Measurements from ENCODE around the gene SMAD1. TPM values are rescaled to one million over a fixed set of nuclear protein-coding genes. Genes with fewer than 3 reads are reported as not detected.
"Not testable (repeated sequence)": the region's sequence is repeated elsewhere in the genome, so short reads cannot be mapped to it uniquely, and the experiment has no call there.

SMAD1 gene
- total RNA-seq, 1 donor from 2014 or later: 15.3 TPM

- no peak for DNase-seq (ENCODE audit: low spot score)
- no peak for ATAC-seq
Observed at GRCh38 chr4:145554691-145555090, 73.0 kb downstream of the SMAD1 start.

GRCh38 chr4:145557720-145558119 is 76.1 kb downstream of the SMAD1 start:
- ATAC-seq: peak; percentile 99
- DNase-seq (ENCODE audit: low spot score): peak; percentile 56

- ATAC-seq: no peak
- DNase-seq (ENCODE audit: low spot score): no peak
Observed at GRCh38 chr4:145563293-145563985, 81.8 kb downstream of the SMAD1 start.

- ATAC-seq: no peak
- no peak for DNase-seq (ENCODE audit: low spot score)
Observed at GRCh38 chr4:145564540-145564939, 82.9 kb downstream of the SMAD1 start.

- DNase-seq (ENCODE audit: low spot score): no peak
- ATAC-seq: no peak
Observed at GRCh38 chr4:145565328-145565727, 83.7 kb downstream of the SMAD1 start.

- no peak for DNase-seq (ENCODE audit: low spot score)
- ATAC-seq: peak; percentile 20
Observed at GRCh38 chr4:145566086-145566708, 84.5 kb downstream of the SMAD1 start.

DNA sequence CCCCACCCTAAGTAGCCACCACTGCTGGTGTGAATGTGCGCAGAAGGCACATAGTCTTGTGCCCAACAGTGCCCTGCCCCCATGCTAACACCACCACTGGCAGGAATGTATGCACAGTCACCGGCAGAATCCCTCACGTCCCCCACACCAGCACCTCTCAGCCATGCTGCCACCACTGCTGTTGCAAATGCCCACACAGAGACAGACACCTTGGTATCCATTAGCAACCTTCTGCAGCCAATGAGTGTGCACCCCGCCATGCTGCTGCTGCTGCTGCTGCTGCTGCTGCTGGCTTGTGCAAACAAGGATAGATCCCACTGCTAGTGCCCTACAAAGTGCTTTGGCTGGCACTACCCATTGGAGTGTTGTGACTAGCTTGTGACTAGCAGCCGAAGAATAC is 85.1 kb downstream of the SMAD1 start:
- ATAC-seq (no peak), DNase-seq (ENCODE audit: low spot score) (no peak)

- ATAC-seq (no peak), DNase-seq (ENCODE audit: low spot score) (no peak)
Observed at GRCh38 chr4:145567516-145567915, 85.9 kb downstream of the SMAD1 start.

GRCh38 chr4:145574546-145574945 is 92.9 kb downstream of the SMAD1 start:
- not testable (repeated sequence) for ATAC-seq; DNase-seq (ENCODE audit: low spot score)

- DNase-seq (ENCODE audit: low spot score) (no peak), ATAC-seq (peak; percentile 22)
Observed at GRCh38 chr4:145580906-145581305, 99.3 kb downstream of the SMAD1 start.

DNA sequence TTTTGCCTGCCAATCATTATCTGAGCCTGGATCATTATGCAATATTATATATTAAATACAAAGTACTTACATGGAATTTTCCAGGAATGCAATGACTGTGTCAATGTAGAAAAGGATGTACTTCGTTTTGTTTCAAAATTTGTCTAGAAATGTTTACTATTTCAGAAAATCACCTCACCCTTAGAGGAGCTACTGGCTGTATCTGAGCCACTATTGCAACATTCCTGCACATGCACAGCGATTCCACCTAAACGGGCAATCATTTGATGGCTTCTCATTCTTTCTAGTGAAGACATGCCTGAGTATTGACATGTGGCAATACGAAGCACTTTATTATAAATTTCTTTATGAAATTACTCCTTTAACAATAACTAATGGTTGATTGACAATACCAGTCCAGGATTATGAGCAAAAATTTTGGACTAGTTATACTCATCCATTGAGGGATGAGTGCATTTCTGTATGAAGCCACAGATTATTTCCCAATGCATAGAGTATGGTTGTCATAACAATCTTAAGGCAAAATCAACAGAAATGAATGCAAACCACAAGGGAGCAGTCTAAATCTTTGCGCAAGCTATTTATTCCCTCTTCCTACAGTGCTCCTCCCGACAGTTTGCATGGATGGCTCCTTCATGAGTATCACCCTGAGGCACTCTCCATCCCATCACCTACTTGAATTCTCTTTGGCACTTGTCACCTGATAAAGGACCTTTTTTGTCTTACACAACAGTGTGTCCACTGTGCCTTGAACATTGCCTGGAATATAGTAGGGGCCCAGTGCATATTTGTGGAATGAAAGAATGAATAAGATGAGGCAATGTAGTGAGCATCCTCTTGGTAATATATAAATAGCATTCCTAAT is 101.8 kb downstream of the SMAD1 start:
- ATAC-seq: no peak
- no peak for DNase-seq (ENCODE audit: low spot score)

DNA sequence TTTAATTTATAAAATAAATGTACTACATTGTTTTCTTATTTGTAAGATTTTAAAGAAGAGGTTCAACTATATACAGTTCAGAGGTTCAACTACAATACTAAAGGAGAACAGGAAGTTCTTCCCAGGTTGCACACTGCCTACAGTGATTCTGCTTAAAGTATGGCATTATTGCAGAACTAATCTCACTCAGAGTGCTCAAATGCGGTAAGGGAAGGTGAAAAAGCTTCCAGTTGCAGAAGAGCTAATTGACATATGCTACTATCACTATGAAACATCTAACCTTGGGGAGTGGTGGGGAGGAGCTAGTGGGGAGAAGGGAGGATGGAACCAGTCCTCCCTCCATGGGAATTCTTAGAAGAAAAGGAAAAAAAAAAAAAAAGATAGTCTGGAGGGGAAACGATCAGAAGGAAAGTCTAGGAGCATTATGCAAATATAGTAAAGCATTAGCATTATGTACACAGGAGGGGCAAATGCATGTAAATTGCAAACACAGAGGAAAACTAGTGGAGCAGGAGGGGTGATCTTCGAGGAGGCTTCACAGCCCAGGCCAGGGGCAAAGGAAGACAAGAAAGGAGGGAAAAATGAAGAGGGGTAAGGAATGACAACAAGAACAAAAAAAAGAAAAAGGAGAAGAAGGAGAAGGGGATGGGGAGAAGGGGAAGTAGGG is 105.6 kb downstream of the SMAD1 start:
- no peak for ATAC-seq

DNA sequence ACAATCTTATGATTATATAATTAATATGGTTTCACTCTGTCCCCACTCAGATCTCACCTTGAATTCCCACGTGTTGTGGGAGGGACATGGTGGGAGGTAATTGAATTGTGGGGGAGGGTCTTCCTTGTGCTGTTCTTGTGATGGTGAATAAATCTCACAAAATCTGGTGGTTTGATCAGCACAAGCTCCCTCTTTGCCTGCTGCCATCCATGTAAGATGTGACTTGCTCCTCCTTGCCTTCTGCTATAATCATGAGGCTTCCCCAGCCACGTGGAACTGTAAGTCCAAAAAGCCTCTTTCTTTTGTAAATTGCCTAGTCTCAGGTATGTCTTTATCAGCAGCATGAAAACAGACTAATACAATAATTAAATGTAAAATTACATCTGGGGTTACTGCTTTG is 107.7 kb downstream of the SMAD1 start:
- not testable (repeated sequence) for ATAC-seq; DNase-seq (ENCODE audit: low spot score)

More for the DNA sequence above, 105.6 kb downstream of the SMAD1 start:
- no peak for DNase-seq (ENCODE audit: low spot score)

DNA sequence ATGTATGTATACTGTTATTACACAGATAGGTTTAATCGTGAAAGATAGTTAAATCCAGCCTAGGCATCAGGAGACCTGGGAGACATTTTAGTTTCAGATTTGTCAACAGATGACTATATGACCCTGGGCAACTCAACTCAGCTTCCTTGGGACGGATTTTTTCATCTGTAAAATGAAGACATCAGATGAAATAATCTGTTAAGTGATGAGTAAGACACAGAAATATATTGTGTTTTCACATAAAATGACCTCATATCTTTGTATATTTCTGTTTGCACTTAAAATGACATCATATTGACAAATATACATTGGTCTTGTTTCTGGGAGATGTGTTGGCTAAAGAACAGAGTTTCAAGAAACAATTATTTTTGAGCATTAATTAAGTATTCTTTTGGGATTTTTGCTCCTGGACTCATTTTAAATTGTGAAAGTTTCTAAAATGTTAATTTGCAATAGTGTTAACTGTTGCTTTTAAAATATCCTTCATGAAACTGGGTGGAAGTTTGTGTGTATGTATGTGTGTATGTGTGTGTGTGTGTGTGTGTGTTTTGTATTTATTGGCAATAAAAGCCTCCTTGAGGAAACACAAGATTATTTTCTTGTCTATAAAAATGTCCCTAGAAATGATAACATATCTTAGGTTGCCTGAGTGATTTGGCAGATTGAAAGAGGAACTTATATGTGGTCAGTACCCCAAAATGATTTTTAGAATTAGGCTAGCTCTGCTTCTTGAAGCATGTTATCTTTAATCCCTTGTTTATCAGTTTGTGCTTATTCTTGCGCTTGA is 108.5 kb downstream of the SMAD1 start:
- ATAC-seq (no peak), DNase-seq (ENCODE audit: low spot score) (no peak)

DNA sequence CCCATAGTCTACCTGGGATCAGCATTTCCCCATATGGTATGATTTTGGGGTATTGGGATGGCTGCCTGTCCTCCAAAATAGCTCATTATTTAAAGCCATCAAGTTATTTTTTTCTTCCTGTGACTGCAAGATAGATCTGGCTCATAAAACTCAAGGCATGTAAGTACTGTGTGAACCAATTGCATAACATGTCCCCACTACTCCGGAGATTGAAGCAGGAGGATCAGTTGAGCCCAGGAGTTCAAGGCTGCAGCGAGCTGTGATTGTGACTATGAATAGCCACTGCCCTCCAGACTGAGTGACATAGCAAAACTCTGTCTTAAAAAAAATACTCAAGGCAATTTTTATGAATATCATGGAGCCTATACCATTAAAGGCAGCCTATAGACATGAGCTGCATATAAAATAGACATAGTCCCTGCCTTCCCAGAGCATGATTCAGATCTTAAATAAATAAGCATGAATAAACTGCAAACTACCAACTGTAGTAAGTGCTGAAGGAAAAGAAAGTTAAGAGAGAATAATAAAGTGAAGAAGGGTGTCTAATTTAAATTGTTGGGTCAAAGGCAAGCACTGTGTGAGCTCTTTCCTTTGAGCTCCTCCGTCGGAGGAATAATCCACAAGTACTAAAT is 120.6 kb downstream of the SMAD1 start:
- no peak for DNase-seq (ENCODE audit: low spot score)
- ATAC-seq: peak; percentile 35

- ATAC-seq (no peak), DNase-seq (ENCODE audit: low spot score) (no peak)
Observed at GRCh38 chr4:145605941-145606340, 124.3 kb downstream of the SMAD1 start.

Data from left lobe of liver (tissue), 2 donors.